ENCODE data around the gene TRAF4. TPM values are rescaled to one million over a fixed set of nuclear protein-coding genes. Genes with fewer than 3 reads are reported as not detected.

TRAF4 gene
- total RNA-seq, 1 experiment from 2014 or later, result 227 TPM

DNA sequence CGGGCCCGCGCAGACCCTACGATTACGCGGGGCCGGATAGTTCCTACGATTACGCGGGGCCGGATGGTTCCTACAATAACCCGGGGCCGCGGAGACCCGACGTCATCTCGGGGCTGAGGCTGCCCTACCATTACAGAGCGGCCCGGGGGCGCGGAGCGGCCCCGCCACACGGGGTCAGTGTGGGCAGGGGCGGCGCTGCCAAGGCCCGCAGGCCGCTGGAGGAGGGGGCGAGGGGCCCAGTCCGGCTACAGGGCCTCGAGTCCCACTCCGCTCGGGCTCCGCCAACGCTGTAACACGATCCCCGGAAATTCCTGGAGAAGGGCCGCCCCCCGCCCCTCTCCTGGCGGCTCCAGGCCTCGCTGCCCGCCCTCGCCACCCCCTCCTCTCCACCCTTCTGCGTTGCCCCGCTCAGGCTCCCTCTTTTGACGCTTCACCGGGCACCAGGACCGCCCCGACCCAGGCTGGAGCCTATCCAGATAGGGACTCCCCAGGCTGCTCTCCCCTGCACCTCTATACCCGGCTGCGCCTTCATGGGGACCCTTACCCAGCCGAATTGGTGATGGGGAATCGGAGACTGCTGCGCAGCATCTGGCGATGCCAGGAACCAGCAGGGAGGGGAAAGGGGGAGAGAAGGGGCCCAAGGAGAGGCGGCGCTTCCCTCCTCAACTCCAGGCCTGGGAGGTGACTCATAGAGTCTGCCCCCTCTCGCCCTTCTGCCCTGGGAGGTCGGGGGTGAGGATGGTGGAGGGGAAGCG lies 26.1 kb upstream of the TRAF4 start, which contains the start of gene RAB34:
Gene RAB34, minus strand, starts transcription at position 291 of the 755 bp plus-strand sequence. CDS start 602 bp downstream, outside the sequence.
- H3K27me3 ChIP-seq (ENCODE audit: insufficient read depth, low read length), result no peaks in the 10 kb centered on the region
- H3K27ac Mint-ChIP-seq, result peak within 1 kb of the TSS; percentile 97 to 99 (median 99)
- H3K9me3 Mint-ChIP-seq, result no peaks in the 10 kb centered on the region; a peak in 1 of 5 replicates
- H3K4ac ChIP-seq (ENCODE audit: low read depth, low read length), result no peak within 1 kb of the TSS
- H3K56ac ChIP-seq (ENCODE audit: insufficient read length, low read depth, low read length), result no peak within 1 kb of the TSS
- peak within 1 kb of the TSS; percentile 28 for H2BK12ac ChIP-seq (ENCODE audit: insufficient read length, low read depth, low read length)
- H3K27ac ChIP-seq (ENCODE audit: insufficient read length, low read depth, low read length), result peak within 1 kb of the TSS; percentile 36
- peak within 1 kb of the TSS; percentile 89 for H3K14ac ChIP-seq (ENCODE audit: insufficient read depth, low read length)
- no peak within 1 kb of the TSS for H2AFZ ChIP-seq (ENCODE audit: low read length)
- H3K27me3 Mint-ChIP-seq (ENCODE audit: low read depth), result no peaks in the 10 kb centered on the region
- peaks cover 7% of the 10 kb centered on the region for H3K79me1 ChIP-seq (ENCODE audit: insufficient read depth, low read depth, low read length, poor library complexity, severe bottlenecking)
- H3K9ac ChIP-seq (ENCODE audit: extremely low read depth, insufficient read length, low read length), result peak within 1 kb of the TSS; percentile 59
- whole genome bisulfite sequencing (ENCODE audit: extremely low coverage, insufficient read length, low lambda C conversion rate), result no CpG with 5 or more reads among the region's 60 CpGs
- H4K8ac ChIP-seq (replicated peaks; ENCODE audit: insufficient read length, low read depth, low read length), result no peak within 1 kb of the TSS
- H3K79me2 ChIP-seq (ENCODE audit: insufficient read depth, low read length), result peaks cover 24% of the 10 kb centered on the region; the same call in 1 of the 2 replicates
- TF ChIP-seq, protein P1, sequence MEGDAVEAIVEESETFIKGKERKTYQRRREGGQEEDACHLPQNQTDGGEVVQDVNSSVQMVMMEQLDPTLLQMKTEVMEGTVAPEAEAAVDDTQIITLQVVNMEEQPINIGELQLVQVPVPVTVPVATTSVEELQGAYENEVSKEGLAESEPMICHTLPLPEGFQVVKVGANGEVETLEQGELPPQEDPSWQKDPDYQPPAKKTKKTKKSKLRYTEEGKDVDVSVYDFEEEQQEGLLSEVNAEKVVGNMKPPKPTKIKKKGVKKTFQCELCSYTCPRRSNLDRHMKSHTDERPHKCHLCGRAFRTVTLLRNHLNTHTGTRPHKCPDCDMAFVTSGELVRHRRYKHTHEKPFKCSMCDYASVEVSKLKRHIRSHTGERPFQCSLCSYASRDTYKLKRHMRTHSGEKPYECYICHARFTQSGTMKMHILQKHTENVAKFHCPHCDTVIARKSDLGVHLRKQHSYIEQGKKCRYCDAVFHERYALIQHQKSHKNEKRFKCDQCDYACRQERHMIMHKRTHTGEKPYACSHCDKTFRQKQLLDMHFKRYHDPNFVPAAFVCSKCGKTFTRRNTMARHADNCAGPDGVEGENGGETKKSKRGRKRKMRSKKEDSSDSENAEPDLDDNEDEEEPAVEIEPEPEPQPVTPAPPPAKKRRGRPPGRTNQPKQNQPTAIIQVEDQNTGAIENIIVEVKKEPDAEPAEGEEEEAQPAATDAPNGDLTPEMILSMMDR (conservative IDR thresholded peaks at IDR 0.05), result peak; percentile 64
- H3K23me2 ChIP-seq (ENCODE audit: insufficient read length, low read depth, low read length, poor library complexity, severe bottlenecking), result peaks cover 26% of the 10 kb centered on the region
- no peak within 1 kb of the TSS for H2BK120ac ChIP-seq (ENCODE audit: low read depth, low read length, poor library complexity, severe bottlenecking)
- no peak within 1 kb of the TSS for H2BK15ac ChIP-seq (ENCODE audit: low read depth, low read length)
- no peaks in the 10 kb centered on the region for H4K20me1 ChIP-seq (ENCODE audit: control insufficient read depth, insufficient read depth, insufficient read length)
- no peaks in the 10 kb centered on the region for H3K9me3 ChIP-seq (ENCODE audit: control insufficient read depth, low read depth, low read length)
- H2BK5ac ChIP-seq (ENCODE audit: insufficient read length, low read length), result no peak within 1 kb of the TSS
- 0 out of 2 replicates have a peak, but pooled peaks cover 10% of the 10 kb centered on the region for H3K4me1 ChIP-seq (ENCODE audit: insufficient read depth, low read length)
- DNase-seq, result peak; percentile 99
- H3K36me3 Mint-ChIP-seq (ENCODE audit: insufficient read depth in 1 of 3, low read depth in 3 of 3), result peaks cover 54 to 64% (median 55%) of the 10 kb centered on the region in 3 experiments
- H3K4me1 Mint-ChIP-seq, result peaks cover 28 to 55% of the 10 kb centered on the region in 2 experiments
- no peak within 1 kb of the TSS for H2AK5ac ChIP-seq (ENCODE audit: insufficient read length, low read length)
- peak within 1 kb of the TSS; percentile 99 for H3K4me3 Mint-ChIP-seq
- no peak within 1 kb of the TSS for H2BK20ac ChIP-seq (ENCODE audit: low read depth, low read length, poor library complexity, severe bottlenecking)
- H3T11ph ChIP-seq (ENCODE audit: low read length), result no peak within 1 kb of the TSS
- no peak within 1 kb of the TSS for H4K91ac ChIP-seq (ENCODE audit: insufficient read length, low read depth, low read length)
- no peak within 1 kb of the TSS for H3K23ac ChIP-seq (ENCODE audit: insufficient read length, low read depth, low read length)
- no peak within 1 kb of the TSS for H4K5ac ChIP-seq (ENCODE audit: insufficient read length, low read depth, low read length)
- H3K4me2 ChIP-seq (ENCODE audit: insufficient read depth, insufficient read length, low read length), result peak within 1 kb of the TSS; percentile 87
- peak within 1 kb of the TSS; percentile 83 for H3K18ac ChIP-seq (ENCODE audit: insufficient read length, low read depth, low read length)
